Stimulated activated CD4-positive, alpha-beta T cell treated with anti-CD3 and anti-CD28 coated beads, Interleukin-1b, Interleukin-23, amount 100 ng/mL, for 4 hours (primary cell): ENCODE data around the gene OR6C70.
"Not testable (repeated sequence)": the region's sequence is repeated elsewhere in the genome, so short reads cannot be mapped to it uniquely, and the experiment has no call there.

Experiments
- DNase-seq, 2 donors: peaks; one replicate each; pipeline ENCODE4 v3.0.0-alpha.2; 2020; ENCODE audit warnings: low read depth in 2 of 2

OR6C70 gene

DNA sequence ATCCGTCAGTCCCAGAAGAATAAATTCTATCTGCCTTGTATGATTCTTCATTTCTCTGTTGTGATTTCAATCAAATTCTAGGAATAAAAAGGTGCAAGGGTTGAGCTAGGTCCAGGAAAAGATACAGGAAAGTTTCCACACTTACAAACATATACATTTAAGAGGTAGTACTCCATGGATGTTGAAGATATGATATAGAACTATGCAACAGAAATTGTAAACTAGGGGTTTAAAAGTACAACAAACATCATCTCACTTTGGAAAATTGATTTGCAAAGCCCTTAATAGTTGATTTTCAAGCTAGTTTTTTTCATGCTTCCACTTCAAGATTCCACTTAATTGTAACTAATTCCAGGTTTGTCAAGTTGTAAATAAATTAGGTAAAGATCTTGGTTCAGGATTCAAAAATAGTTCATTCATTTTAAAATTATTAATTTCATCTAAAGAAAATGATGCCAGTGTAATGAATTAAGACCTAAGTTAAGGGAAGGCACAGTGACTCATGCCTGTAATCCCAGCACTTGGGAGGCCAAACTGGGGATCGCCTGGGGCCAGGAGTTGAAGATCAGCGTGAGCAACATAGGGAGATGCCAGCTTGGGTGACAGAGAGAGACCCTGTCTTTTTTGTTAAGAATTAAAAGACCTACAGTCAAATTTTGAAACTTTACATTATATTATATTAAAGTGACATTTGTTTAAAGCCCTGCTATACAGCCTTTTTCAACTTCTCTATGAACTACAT lies at the start of gene OR6C70:
OR6C70 (minus strand) TSS at position 51 of the 742 bp plus-strand sequence; CDS start at position 51, 0 bp downstream.
- no peak for DNase-seq

GRCh38 chr12:55516391-55516790 lies 46.5 kb upstream of the OR6C70 start:
- DNase-seq: no peak

DNA sequence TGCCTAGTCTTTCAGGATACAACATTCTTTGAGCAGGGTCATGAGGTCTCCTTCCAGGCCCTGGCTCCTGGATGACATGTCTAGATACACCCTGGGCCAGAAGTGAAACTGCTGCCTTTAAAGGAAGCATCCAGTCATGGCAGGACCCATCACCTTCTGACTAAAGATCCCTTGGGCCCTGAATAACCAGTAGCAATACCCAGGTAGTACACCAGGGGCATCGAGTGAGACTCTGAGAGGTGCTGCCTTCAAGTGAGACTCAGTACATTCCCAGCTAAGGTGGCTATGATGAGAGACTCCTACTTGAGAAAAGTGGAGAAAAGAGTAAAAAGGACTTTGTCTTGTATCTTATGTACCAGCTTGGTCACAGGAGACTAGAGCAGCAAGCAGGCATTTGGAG lies 45.8 kb upstream of the OR6C70 start:
- DNase-seq: no peak

DNA sequence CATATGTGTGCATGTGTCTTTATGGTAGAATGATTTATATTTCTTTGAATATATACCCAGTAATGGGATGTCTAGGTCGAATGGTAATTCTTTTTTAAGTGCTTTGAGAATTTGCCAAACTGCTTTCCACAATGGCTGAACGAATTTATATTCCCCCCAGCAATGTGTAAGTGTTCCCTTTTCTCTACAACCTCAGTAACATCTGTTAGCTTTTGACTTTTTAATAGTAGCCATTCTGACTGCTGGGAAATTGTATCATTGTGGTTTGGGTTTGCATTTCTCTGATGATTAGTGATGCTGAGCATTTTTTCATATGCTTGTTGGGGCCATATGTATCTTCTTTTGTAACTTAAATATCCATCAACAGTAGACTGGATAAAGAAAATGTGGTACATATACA lies 31.7 kb upstream of the OR6C70 start:
- no peak for DNase-seq

- DNase-seq: no peak
Measured at GRCh38 chr12:55499810-55500252, 29.9 kb upstream of the OR6C70 start.

DNA sequence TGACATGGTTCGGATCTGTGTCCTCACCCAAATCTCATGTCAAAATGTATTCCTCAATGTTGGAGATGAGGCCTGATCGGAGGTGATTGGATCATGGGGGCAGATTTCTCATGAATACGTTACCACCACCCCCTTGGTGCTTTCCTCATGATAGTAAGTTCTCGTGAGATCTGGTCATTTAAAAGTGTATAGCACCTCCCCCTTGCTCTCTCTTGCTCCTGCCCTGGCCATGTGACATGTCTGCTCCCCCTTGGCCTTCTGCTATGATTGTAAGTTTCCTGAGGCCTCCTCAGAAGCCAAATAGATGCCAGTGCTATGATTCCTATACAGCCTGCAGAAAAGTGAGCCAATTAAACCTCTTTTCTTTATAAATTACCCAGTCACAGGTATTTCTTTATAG lies 29.3 kb upstream of the OR6C70 start:
- no peak for DNase-seq

DNA sequence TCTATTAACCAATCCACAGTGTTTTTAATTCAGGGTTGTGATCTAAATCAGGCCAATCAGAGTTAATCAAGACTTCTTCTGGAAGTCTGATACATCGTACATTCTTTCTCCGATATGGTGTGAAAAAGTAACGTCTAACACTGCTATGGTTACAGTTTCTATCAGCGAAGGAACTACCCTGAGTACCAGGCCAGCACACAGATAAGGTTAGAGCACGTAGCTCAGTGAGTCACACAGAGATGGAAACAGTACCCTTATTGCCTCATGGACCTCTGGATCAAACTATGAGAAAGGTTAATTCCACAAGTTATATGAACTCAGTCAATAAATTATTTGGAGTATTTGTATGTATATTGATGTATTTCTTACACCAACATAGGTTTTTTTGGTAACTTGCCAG lies 25.6 kb upstream of the OR6C70 start:
- no peak for DNase-seq

- no peak for DNase-seq
Measured at GRCh38 chr12:55492078-55492477, 22.1 kb upstream of the OR6C70 start, which contains the start of gene OR6C68. Gene OR6C68, plus strand, starts transcription at chr12:55492378. Its CDS starts 0 bp downstream, at chr12:55492378.

DNA sequence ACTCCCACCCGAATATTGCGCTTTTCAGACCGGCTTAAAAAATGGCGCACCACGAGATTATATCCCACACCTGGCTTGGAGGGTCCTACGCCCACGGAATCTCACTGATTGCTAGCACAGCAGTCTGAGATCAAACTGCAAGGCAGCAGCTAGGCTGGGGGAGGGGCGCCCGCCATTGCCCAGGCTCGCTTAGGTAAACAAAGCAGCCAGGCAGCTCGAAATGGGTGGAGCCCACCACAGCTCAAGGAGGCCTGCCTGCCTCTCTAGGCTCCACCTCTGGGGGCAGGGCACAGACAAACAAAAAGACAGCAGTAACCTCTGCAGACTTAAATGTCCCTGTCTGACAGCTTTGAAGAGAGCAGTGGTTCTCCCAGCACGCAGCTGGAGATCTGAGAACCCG lies 14.3 kb upstream of the OR6C70 start:
- DNase-seq: not testable (repeated sequence)

GRCh38 chr12:55479136-55479535 lies 9.2 kb upstream of the OR6C70 start:
- not testable (repeated sequence) for DNase-seq

DNA sequence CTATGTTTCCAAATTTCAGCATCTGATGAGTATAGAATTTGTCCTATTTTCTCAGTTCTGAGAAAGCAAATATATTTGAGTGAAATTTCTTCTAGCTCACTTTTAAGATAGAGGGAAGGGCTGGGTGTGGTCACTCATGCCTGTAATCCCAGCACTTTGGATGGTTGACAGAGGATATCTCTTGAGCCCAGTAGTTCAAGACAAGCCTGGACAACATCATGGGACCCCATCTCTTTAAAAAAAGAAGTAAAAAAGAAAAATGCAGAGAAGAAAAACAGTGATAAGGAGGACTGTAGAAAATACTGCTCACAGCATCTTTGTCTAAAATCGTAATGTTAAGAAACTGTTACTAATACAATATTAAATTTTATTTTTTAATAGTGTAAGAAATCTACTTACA lies 2.3 kb upstream of the OR6C70 start:
- DNase-seq: no peak

DNA sequence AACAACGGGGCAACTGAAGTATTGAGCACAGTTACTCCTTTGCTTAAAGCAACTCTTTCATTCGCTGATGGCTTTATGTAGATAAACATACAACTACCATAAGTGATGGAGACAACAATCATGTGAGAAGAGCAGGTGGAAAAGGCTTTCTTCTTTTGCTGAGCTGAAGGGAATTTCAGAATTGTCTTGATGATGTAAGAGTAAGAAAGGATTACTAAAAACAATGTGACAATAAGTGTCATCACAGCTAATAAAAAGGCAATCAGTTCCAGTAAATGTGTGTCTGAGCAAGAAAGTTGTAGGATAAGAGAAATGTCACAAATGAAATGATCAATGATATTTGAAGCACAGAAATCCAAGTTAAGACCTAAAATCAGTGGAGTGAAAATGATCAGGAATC lies 647 bp downstream of the OR6C70 start:
- no peak for DNase-seq

GRCh38 chr12:55467836-55468235 lies 2.1 kb downstream of the OR6C70 start:
- DNase-seq: no peak

DNA sequence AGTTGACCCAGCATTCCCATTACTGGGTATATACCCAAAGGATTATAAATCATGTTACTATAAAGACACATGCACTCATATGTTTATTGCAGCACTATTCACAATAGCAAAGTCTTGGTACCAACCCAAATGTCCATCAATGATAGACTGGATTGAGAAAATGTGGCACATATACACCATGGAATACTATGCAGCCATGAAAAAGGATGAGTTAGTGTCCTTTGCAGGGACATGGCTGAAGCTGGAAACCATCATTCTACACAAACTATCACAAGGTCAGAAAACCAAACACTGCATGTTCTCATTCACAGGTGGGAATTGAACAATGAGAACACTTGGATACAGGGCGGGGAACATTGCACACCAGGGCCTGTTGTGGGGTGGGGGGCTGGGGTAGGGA lies 5.0 kb downstream of the OR6C70 start:
- DNase-seq: not testable (repeated sequence)

GRCh38 chr12:55448825-55449224 lies 21.1 kb downstream of the OR6C70 start:
- DNase-seq: no peak

GRCh38 chr12:55446326-55446725 lies 23.6 kb downstream of the OR6C70 start:
- DNase-seq: no peak

DNA sequence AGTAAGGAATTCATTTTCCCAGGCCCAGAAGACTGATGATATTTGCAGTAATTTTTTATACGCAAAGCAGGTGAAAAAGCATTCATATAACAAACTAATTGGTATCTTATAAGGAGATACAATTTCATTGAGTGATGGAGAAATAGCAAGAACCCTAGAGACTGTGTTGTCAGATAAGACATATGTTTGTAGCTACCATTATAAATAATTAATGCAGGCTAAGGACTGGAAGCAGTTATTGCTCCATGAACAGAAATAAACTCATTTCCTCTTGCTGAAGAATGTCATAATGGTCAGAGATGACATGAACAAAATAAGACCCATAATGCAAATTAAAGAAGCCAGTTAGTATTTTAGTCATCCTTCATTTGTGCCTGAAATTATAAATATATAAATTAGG lies 24.6 kb downstream of the OR6C70 start:
- no peak for DNase-seq

DNA sequence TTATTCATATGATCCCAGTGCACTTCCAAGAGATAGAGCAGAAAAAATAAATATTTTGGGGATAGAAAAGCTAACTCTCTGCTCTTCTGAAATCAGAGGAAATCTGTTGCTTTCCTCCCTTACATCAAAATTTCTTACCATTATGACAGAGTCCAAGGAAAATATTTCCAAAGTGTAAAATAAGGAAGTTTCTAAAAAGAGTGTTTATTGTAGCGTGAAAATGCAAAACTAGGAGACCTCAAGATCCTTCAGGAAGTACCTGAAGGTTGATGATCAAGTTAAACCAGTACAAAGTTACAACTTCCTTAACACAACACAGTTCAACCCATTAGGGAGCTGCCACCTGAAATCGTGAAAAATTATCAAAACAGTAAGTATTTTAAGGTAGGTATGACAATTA lies 26.2 kb downstream of the OR6C70 start, which contains the start of gene OR6C2:
OR6C2 (plus strand) TSS at position 301 of the 400 bp plus-strand sequence. CDS start 8,138 bp downstream, outside the sequence.
- DNase-seq: no peak

- not testable (repeated sequence) for DNase-seq
Measured at GRCh38 chr12:55441233-55441632, 28.7 kb downstream of the OR6C70 start.

- no peak for DNase-seq
Measured at GRCh38 chr12:55428331-55429243, 41.4 kb downstream of the OR6C70 start.

- no peak for DNase-seq
Measured at GRCh38 chr12:55425954-55426353, 44.0 kb downstream of the OR6C70 start, which contains the start of gene OR6C76. Gene OR6C76, plus strand, starts transcription at chr12:55426254. Its CDS starts 0 bp downstream, at chr12:55426254.

- DNase-seq: no peak
Measured at GRCh38 chr12:55420307-55420962, 49.5 kb downstream of the OR6C70 start.
